HEK293T (cell line): ENCODE results near the gene CFAP47.

Source experiments
- ARNT ChIP-seq: fragments of 450-650 bp; IDR thresholded peaks from 2 replicates; pipeline ENCODE4 v1.6.1; 2017; ENCODE audit warnings: mild to moderate bottlenecking
- FOXM1 ChIP-seq: fragments of 450-650 bp; IDR thresholded peaks from 2 replicates; pipeline ENCODE4 v1.6.1; 2017; ENCODE audit warnings: mild to moderate bottlenecking, borderline replicate concordance
- SP1 ChIP-seq: fragments of 450-650 bp; IDR thresholded peaks from 2 replicates; pipeline ENCODE4 v1.6.1; 2017

- TF ChIP-seq ARNT (no peak), FOXM1 (no peak), SP1 (no peak)
Observed at GRCh38 chrX:36007207-36007606, 87.7 kb downstream of the CFAP47 start.
